Hematopoietic multipotent progenitor cell treated with erythropoietin and hydrocortisone succinate and interleukin-3 and kit ligand, for 6 days (in vitro differentiated cells): ENCODE measurements around the gene PIGL.
"Not testable (repeated sequence)": the region's sequence is repeated elsewhere in the genome, so short reads cannot be mapped to it uniquely, and the experiment has no call there.

Experiments used
- DNase-seq: peaks from one replicate; pipeline ENCODE4 v3.0.0-alpha.2; 2015

The PIGL gene

DNA sequence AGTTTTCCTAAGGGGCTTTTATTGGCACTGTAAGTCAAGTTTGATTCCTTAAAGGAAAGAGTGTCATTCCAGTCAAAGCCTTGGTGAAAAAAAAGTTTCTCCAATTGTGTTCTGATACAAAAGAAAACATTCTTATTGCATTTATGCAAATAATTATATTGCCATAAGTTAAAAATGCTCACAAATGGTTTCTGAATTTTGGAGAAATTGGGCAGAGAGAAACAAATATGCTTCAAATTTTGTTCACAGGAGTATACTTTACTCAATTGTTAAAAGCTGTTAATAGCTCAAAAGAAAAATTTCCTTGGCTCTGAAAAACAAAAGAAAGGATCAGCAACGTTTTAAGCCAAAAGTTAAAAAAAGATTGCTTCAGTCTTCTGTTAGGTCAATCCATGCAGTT lies 60.2 kb downstream of the PIGL start:
- no peak for DNase-seq

DNA sequence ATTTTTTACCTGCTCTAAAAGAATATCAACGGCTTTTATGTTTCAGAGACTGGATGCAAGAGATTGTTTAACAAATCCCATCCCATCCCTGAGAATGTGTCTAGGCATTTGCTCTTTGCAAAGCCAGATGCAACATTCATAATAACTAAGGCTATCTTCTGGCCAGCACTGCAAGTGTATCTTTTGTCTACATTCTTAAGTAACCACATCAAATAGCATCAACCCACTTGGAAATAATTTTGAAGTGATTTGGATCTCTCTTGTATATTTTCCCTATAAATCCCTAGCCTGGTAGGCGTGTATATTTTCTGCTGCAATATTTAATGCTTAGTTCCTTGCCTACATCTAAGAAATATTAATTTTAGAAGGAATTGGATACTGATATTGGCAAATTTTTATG lies 64.3 kb downstream of the PIGL start:
- DNase-seq: no peak

DNA sequence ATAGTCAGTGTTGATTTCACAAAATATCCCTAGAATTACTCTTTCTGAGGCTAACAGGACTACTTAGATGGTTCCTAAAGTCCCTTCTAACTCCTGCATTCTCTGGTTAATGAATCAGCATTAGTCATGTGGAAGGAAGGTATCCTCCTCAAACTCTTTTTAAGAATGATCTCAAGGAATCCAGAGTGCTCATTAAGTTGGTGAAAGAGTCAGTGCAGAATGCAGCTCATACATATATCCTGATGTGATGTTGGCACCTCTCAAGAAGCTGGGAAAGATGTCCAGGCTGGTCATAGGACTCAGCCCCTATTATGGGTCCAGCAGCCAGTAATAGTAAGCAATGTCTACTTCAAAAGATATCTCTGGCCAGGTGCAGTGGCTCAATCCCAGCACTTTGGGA lies 65.5 kb downstream of the PIGL start:
- DNase-seq: no peak

DNA sequence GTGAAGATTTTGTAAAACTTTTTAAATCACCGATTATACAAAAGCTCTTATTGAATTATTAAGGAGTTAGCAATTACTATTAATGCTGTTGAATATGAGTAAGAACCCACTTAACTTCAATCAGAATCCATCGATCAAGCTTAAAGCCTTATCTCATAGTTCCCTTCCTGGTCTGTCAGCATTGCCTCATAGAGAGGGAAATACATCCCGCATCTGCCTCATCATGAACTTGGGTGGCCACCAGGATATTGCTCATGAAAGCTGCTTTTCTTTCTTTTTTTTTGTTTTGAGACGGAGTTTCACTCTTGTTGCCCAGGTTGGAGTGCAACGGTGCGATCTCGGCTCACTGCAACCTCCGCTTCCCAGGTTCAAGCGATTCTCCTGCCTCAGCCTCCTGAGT lies 66.7 kb downstream of the PIGL start:
- no peak for DNase-seq

DNA sequence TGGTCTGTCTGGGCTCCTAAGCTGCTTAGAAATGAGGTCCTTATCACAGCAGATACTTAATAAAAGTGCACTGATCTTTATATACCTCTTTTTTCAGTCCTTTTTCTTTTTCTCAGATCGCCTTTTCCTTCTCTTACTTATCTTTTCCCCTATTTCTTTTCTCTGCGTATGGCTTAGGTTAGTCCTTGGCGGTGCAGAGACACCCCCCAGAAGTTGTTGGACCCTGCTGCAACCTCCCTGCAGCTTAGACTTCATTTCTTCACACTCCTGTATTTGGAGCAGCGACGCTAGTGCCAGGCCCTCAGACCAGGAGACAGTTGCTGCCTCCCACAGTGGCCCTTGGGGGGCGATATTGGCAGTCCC lies 68.6 kb downstream of the PIGL start:
- no peak for DNase-seq

DNA sequence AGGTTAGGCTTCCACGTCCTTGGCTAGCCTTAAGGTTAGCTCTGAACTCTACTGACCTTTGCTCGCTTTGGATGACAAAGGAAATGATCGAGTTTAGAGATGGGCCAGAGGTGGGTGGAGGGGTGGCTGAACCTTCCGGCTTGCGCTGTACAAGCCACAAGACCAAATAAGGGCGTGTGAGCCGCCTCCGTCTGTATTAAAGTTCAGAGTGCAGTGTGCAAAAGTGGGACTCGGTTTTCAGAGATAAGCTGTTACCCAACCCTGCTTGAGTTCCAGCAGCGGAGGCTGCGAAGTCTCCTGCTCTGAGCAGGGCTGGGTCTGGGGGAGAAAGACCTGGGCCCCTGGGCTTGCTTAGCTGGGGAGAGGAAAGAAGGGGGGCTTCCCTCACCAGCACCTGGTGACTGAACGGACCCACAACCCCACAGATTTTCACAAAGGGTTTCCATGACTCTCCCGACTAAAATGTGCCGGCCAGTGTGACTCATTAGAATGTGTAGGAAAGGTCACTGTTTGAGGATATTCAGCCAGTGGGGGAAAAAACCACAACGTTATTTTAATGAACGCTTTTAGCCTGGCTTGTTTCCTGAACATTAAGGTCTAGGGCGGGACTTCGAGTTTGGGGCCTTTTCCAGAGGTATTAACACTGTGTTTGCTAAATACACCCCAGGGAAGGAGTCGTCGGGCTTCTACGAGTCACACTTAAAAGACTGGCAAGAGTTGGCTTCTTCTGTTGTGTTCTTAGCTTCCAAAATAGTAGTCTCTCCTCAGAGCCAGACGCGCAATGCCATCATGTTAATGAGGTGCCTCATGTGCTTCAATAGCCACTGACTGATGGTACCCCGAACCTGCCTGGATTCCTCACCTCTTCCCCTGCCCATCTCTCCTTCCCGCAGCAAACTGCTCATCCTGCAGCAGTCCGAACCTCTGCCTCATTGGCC lies 69.3 kb downstream of the PIGL start:
- DNase-seq: peak; percentile 99

DNA sequence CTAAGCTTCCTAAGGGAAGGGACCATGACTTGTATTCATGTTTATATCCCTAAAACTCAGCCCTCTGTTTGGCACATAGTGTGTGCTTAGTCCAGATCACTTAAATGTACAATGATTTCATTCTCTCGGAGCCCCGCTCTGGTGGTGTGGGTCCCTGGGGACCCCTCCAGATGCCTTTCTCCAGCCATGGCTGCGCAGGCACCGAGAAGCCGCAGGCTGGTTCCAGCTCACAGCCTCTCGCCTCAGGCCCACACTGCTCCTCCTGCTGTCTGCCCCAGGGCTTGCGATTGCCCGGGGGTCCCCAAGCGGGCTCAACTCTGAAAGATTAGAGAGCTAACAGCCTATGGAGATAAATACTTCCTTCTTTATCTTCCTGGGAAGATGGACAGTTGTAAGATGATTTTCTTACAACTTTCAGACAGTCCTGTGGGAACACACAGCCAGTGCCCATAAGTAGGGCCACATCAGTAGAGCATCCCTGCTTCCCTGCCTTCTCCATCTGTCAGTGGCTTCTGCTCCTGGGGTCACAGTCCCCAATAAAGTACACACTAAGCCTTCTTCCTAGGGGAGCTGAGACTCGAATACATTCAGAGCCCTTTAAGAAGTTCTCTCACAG lies 70.0 kb downstream of the PIGL start:
- DNase-seq: peak; percentile 15

DNA sequence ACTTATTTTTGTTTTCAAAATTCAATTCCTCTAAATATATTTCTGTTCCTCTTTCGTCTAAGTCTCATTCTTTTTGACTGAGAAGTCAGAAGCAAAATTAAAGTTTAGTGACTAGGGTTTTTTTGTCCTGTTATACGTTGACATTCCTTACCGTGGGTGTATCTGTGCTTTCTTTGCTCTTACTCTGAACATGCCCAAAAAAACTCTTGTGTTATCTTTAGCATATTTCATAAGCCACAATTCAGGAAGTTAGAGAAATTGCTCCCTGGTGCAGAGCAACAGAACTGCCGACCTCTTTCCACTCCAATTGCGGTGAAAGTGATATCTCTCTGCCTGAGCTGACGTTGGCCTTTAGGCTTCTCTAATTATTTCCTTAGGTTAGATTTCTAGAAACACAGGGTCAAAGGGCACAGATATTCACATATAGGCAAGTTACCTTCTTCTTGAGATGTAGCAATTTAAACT lies 70.6 kb downstream of the PIGL start:
- peak; percentile 87 for DNase-seq

DNA sequence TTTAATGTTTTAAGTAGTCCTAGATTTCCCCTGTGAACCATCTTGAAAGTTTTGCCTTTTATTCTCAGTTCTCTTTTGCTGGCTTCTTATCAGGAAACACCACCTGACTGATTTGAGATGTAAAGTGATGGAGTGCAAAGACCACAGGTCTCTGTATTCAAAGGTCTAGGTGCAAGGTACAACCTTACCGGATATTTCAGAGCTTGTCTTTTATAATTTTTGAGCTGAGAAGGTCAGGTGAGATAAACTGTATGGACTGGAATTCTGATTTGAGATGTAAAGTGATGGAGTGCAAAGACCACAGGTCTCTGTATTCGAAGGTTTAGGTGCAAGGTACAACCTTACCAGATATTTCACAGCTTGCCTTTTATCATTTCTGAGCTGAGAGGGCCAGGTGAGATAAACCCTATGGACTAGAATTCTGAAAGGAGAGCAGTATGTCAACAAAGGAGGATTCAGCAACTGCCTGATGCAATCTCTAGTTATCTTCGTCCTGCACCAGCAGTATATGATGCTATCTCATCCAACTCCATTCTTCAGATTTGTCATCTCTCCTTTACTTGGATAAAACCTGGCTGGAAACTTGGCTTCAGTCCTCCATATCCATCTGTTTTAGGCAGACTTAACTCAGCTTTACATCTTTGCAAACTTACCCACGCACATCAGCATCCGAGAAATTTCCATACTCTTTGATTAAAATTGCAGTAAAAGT lies 72.0 kb downstream of the PIGL start:
- peak; percentile 29 for DNase-seq

DNA sequence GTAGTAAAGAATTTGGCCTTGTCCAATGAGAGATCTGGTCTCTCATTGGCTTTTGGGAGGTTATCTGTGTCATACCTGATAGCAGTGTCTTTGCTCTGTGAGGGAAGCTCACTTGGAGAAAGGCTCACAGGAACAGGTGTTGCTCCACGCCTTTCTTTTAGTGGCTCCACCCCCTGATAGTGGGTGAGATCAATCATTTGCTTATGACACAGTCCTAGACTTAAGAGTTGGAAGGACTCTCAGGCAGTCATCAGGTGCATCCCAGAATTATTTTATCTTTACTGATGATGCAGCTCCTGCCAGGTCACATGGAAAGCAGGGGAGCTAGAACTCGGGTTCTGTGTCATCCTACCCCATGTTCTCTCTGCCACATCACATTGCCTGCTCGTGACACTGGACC lies 76.9 kb downstream of the PIGL start:
- no peak for DNase-seq

DNA sequence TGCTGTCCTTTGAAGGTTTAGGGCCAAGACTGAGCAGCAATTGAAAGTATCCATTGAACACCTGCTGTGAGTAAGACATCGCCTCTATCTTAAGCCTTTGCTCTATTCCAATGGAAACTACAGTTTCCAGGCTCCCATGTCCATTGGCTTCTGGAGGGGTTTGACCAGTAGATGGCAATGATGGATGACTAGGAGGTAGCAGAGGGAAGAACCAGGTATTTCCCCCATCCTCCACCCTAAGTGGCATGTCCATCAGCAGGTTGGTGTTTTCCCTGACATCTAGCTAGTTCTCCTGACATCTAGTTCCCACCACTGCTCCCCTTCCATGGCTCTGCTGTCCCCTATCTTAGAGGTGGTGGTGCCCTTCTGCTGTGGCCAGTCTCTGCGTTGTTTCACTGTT lies 77.5 kb downstream of the PIGL start:
- no peak for DNase-seq

DNA sequence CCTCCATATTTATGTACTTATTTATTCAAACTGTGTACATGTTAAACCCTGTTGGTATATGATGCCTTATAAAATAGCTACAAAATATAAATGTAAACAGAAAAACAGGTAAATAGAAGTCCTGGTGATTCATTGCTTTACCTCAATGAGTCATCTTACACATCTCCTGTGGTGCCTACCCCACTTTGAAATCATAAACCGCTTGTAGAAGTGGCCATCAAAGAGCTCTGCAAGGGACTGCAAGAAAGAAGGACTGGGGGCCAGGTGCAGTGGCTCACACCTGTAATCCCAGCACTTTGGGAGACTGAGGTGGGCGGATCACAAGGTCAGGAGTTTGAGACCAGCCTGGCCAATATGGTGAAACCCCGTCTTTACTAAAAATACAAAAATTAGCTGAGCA lies 79.1 kb downstream of the PIGL start:
- DNase-seq: not testable (repeated sequence)

DNA sequence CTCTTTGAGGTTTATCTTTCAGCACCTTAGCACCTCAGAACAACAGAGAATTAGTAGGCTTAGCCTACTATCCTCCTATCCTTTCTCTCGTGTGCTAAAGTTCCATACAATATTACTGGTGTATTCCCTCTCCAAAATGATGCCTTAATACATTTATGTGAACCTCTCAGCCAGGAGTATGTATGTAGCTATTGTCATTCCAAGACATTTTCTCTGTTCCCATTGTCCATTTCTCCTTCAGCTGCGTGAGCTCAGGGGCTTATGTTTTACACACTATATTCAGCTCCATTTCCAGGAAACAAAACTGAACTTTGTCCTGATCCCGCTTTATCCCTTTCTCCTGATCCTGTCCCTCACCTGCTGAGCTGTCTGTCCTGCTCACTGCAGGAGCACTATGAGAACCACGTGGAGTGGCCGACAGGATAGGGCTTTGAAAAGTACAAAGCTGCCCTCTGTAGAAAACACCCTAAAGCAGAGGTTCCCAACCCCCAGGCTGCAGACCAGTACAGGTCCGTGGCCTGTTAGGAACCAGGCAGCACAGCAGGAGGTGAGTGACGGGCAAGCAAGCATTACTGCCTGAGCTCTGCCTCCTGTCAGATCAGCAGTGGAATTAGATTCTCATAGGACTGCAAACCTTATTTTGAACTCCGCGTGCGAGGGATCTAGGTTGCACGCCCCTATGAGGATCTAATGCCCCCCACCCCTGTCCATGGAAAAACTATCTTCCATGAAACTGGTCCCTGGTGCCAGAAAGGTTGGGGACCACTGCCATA lies 80.5 kb downstream of the PIGL start:
- DNase-seq: no peak

DNA sequence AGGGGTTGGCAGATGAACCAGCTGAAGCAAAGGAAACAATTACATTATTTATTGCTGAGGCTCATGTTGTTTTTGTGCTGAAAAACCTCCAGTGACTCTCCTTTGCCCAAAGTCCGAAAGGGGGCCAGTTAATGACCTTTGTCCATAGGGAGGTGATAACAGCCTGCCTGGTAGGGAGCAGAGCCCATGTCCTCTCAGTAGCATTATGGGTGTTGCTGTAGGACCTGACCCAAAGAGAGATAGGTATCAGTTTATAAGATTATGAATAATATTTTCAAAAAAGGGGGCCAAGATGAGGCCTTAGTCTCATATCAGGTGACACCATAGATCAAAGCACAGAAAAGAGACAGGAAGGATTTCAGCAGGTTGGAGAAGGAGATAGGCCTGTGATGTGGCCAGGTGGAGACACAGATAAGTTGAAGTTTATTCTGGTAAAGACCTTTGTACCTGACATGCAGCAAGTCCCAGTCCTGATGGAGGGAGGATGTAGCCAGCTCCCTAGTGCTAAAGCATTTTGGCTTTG lies 81.2 kb downstream of the PIGL start:
- DNase-seq: peak; percentile 18

DNA sequence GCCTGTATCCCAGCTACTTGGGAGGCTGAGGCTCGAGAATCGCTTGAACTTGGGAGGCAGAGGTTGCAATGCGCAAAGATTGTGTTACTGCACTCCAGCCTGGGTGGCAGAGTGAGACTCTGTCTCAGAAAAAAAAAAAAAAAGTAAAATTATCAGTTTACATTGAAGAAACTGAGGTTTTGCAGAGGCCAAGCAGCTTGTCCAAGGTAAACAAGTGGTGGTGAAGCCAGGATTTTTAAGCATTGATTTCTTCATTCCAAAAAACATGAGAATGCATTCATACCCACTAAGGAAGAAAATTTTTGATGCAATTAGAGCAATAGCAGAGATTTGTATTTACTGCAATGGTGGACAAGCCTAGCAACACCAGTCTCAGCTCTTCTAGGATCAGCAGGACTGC lies 83.5 kb downstream of the PIGL start:
- DNase-seq: no peak

DNA sequence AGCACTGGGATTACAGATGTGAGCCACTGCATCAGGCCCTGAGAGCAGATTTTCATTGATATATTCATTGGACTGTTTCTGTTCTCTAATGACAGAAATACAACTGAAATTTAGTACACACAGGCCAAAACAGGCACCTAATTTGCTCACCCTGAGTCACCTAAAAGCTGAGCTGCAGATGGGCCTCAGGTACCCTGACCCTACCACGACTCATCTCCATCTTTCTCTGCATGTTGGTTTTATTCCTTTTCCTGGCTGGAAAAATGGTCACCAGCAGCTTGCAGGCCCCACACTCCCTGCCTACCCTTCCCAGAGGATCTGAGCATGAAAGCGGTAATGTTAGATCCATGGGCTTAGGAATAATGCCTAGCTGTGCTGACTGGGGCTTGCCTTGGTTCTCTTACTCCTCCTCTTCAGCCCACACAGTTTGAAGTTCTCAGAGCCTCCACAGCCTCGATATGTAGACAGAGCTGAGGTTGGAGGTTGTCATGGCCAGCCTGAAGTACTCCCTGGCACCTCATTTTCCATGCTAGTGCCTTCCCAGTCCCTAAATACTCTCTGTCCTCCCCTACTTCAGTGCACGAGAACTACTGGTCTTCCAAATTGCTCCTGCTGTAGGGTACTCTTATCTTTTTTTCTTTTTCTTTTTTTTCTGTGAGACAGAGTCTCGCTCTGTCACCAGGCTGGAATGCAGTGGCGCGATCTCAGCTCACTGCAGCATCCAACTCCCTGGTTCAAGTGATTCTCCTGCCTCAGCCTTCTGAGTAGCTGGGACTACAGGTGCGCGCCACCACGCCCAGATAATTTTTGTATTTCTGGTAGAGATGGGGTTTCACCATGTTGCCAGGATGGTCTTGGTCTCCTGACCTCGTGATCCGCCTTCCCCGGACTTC lies 85.2 kb downstream of the PIGL start:
- DNase-seq: no peak

DNA sequence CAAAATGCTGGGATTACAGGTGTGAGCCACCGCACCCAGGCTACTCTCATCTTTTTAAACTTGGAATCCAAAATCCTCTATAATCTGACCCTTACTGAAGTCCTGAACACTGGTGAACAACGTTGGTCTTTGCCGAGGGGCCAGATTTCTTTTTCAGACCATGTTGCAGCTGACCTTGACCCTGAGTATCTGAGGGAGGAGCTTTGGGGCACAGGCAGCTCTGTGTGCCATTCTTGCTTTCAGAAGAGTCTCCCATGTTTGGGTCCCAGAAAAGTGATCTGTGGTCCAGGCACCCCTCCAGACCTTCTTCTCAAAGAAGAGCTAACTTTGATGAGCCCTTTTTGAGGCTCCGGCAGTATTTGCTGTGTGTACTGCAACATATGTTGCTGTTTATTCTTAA lies 85.8 kb downstream of the PIGL start:
- DNase-seq: no peak

DNA sequence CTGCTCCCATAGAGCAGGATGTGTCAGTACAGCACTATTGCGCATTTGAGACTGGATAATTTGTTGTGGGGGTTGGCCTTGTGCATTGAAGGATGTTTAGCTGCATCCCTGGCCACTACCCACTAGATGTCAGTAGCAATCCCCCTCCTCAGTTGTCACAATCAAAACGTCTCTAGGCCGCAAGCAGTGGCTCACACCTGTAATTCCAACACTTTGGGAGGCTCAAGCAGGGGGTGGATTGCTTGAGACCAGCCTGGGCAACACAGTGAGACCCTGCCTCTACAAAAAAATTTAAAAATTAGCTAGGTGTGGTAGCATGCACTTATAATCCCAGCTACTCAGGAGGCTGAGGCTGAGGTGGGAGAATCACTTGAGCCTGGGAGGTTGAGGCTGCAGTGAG lies 87.8 kb downstream of the PIGL start:
- peak; percentile 63 for DNase-seq

DNA sequence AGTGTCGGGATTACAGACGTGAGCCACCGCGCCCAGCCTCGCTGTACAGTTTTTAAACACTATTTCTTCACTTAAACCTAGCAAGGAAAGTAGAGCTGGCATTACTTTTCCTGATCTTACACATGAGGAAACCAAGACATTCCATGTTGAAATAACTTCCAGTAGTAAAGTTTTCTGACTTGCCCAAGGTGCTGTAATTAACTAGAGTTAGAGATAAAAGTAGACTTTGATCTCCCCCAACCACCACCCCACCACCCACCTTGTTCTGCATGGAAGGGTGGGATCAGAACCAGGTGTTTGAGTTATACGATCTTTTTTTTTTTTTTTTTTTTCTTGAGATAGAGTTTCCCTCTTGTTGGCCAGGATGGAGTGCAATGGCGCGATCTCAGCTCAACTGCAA lies 89.2 kb downstream of the PIGL start:
- no peak for DNase-seq

DNA sequence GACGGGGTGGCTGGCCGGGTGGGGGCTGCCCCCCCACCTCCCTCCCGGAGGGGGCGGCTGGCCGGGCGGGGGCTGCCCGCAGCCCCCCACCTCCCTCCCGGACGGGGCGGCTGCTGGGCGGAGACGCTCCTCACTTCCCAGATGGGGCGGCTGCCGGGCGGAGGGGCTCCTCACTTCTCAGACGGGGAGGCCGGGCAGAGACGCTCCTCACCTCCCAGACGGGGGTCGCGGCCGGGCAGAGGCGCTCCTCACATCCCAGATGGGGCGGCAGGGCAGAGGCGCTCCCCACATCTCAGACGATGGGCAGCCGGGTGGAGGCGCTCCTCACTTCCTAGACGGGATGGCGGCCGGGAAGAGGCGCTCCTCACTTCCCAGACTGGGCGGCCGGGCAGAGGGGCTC lies 95.1 kb downstream of the PIGL start:
- not testable (repeated sequence) for DNase-seq
